GM23338 (cell line): ENCODE measurements around the gene ZNF628. TPM values are rescaled to one million over a fixed set of nuclear protein-coding genes. Genes with fewer than 3 reads are reported as not detected.

Source experiments
- ATAC-seq: fragments of 200-7000 bp; cut with Tn5 transposase; 3 replicates; pipeline ENCODE4 v1.9.1; 2020
- DNase-seq: peaks from one replicate; pipeline ENCODE4 v3.0.0-alpha.2; 2015; ENCODE audit warnings: low spot score
- H2AFZ ChIP-seq: fragments of 200-600 bp; sonication (generic); 2 replicates; pipeline ENCODE4 v1.8.0; 2016; ENCODE audit warnings: antibody characterized with exemption, mild to moderate bottlenecking, moderate library complexity
- H3F3A ChIP-seq: fragments of 200-600 bp; sonication (generic); replicated peaks from 2 replicates; pipeline ENCODE4 v1.8.0; 2017; ENCODE audit warnings: antibody characterized with exemption, mixed run types, low read depth
- H3K27ac ChIP-seq: fragments of 200-600 bp; sonication (generic); 2 replicates; pipeline ENCODE4 v1.6.1; 2016; ENCODE audit warnings: low read depth
- H3K27me3 ChIP-seq: fragments of 200-600 bp; sonication (generic); 2 replicates; pipeline ENCODE4 v1.8.0; 2016; ENCODE audit warnings: mild to moderate bottlenecking, mixed run types, moderate library complexity; ENCODE audit not compliant: insufficient read depth
- H3K36me3 ChIP-seq: fragments of 200-600 bp; sonication (generic); 2 replicates; pipeline ENCODE4 v1.8.0; 2016; ENCODE audit warnings: mild to moderate bottlenecking; ENCODE audit not compliant: insufficient read depth
- H3K4me1 ChIP-seq: fragments of 200-600 bp; sonication (generic); 2 replicates; pipeline ENCODE4 v1.8.0; 2016; ENCODE audit warnings: mild to moderate bottlenecking, moderate library complexity; ENCODE audit not compliant: insufficient read depth
- H3K4me2 ChIP-seq: fragments of 200-600 bp; sonication (generic); 2 replicates; pipeline ENCODE4 v1.7.1; 2017; ENCODE audit warnings: mixed run types
- H3K4me3 ChIP-seq: fragments of 200-600 bp; sonication (generic); 2 replicates; pipeline ENCODE4 v1.6.1; 2016; ENCODE audit warnings: mixed run types
- H3K79me2 ChIP-seq: fragments of 200-600 bp; sonication (generic); replicated peaks from 2 replicates; pipeline ENCODE4 v1.8.0; 2017; ENCODE audit warnings: mild to moderate bottlenecking; ENCODE audit not compliant: insufficient read depth
- H3K9me2 ChIP-seq: fragments of 200-600 bp; sonication (generic); 2 replicates; pipeline ENCODE4 v1.8.0; 2017; ENCODE audit not compliant: insufficient read depth
- H4K20me1 ChIP-seq: fragments of 200-600 bp; sonication (generic); replicated peaks from 2 replicates; pipeline ENCODE4 v1.8.0; 2017; ENCODE audit warnings: mild to moderate bottlenecking; ENCODE audit not compliant: insufficient read depth
- H3K27ac Mint-ChIP-seq: 2 replicates; pipeline ENCODE4 v1.8.0; 2020; ENCODE audit warnings: inconsistent platforms, mild to moderate bottlenecking, moderate library complexity, mixed read lengths
- H3K27me3 Mint-ChIP-seq: 3 replicates; pipeline ENCODE4 v1.8.0; 2022; ENCODE audit warnings: low read depth, mild to moderate bottlenecking, moderate library complexity, mixed read lengths, inconsistent platforms; ENCODE audit not compliant: insufficient read depth, poor library complexity
- H3K36me3 Mint-ChIP-seq: 3 replicates; pipeline ENCODE4 v1.8.0; 2021; ENCODE audit warnings: low read depth, mild to moderate bottlenecking, inconsistent platforms, moderate library complexity, mixed read lengths
- H3K4me1 Mint-ChIP-seq: 3 replicates; pipeline ENCODE4 v1.8.0; 2020; ENCODE audit warnings: mild to moderate bottlenecking, inconsistent platforms, mixed read lengths
- H3K4me3 Mint-ChIP-seq: 3 replicates; pipeline ENCODE4 v1.8.0; 2021; ENCODE audit warnings: moderate library complexity, mild to moderate bottlenecking, inconsistent platforms, mixed read lengths
- H3K9me3 Mint-ChIP-seq: 3 replicates; pipeline ENCODE4 v1.8.0; 2020; ENCODE audit warnings: moderate library complexity, mild to moderate bottlenecking, inconsistent platforms, mixed read lengths
- CREB1 ChIP-seq: fragments of 250-450 bp; sonication (Bioruptor Pico); IDR thresholded peaks from 2 replicates; pipeline ENCODE4 v1.5.0; 2020; ENCODE audit warnings: low read depth, mild to moderate bottlenecking, moderate library complexity
- ETS1 ChIP-seq: IDR thresholded peaks from 2 replicates; pipeline ENCODE4 v1.6.1; 2016; ENCODE audit warnings: antibody characterized with exemption
- EZH2 ChIP-seq: fragments of 200-600 bp; sonication (generic); IDR thresholded peaks from one replicate; pipeline ENCODE4 v1.8.0; 2017; ENCODE audit warnings: antibody characterized with exemption, mild to moderate bottlenecking, low read depth; ENCODE audit not compliant: unreplicated experiment
- EZH2phosphoT487 ChIP-seq: fragments of 200-600 bp; sonication (generic); IDR thresholded peaks from one replicate; pipeline ENCODE4 v1.8.1; 2018; ENCODE audit warnings: antibody characterized with exemption; ENCODE audit not compliant: unreplicated experiment
- JUNB ChIP-seq: IDR thresholded peaks from one replicate; pipeline ENCODE4 v1.6.1; 2016; ENCODE audit warnings: antibody characterized with exemption; ENCODE audit not compliant: unreplicated experiment
- POLR2AphosphoS5 ChIP-seq: IDR thresholded peaks from 2 replicates; pipeline ENCODE4 v1.6.1; 2016; ENCODE audit warnings: antibody characterized with exemption, low read depth
- STAT1 ChIP-seq: IDR thresholded peaks from one replicate; pipeline ENCODE4 v1.6.1; 2016; ENCODE audit warnings: antibody characterized with exemption; ENCODE audit not compliant: unreplicated experiment
- ZNF114 ChIP-seq: fragments of 250-450 bp; sonication (Bioruptor Pico); IDR thresholded peaks from 2 replicates; pipeline ENCODE4 v1.5.0; 2020; ENCODE audit warnings: mild to moderate bottlenecking, moderate library complexity
- polyA plus RNA-seq: library from polyadenylated mRNA; unstranded; fragments of >200 nt; fragmentation: Nextera tagmentation; extraction: Ambion mirVana; gene quantifications from 2 replicates; pipeline ENCODE4 v1.2.1, GENCODE V29; 2016
- total RNA-seq: library from RNA; depleted of rRNA; stranded (reverse); fragments of >200 nt; shearing (Covaris generic); gene quantifications from 2 replicates; pipeline ENCODE4 v1.2.3, GENCODE V29; 2014
- TF ChIP-seq, protein P1 (sequence below): IDR thresholded peaks from one replicate; pipeline ENCODE4 v1.6.1; 2018; ENCODE audit warnings: antibody characterized with exemption; ENCODE audit not compliant: unreplicated experiment

The ZNF628 gene
- total and polyA plus RNA-seq, 2 experiments from 2014 or later = 4.9 to 10.7 TPM

- H3K4me1 ChIP-seq = peaks cover 22% of the 10 kb centered on the region; the same call in 1 of the 2 replicates
- Mint-ChIP-seq H3K4me1 (peaks cover 27% of the 10 kb centered on the region), H3K27ac (peak overlapping the region; percentile 97), H3K36me3 (no peaks in the 10 kb centered on the region; the same call in 2 of the 3 replicates), H3K9me3 (no peaks in the 10 kb centered on the region; the same call in 2 of the 3 replicates), H3K4me3 (peak overlapping the region; percentile 91), H3K27me3 (peaks cover 14% of the 10 kb centered on the region)
- no peak for TF ChIP-seq CREB1 (CRISPR knock-in tag)
- TF ChIP-seq EZH2 = no peak
- no peak for TF ChIP-seq JUNB
- TF ChIP-seq STAT1 = no peak
- TF ChIP-seq, protein P1, sequence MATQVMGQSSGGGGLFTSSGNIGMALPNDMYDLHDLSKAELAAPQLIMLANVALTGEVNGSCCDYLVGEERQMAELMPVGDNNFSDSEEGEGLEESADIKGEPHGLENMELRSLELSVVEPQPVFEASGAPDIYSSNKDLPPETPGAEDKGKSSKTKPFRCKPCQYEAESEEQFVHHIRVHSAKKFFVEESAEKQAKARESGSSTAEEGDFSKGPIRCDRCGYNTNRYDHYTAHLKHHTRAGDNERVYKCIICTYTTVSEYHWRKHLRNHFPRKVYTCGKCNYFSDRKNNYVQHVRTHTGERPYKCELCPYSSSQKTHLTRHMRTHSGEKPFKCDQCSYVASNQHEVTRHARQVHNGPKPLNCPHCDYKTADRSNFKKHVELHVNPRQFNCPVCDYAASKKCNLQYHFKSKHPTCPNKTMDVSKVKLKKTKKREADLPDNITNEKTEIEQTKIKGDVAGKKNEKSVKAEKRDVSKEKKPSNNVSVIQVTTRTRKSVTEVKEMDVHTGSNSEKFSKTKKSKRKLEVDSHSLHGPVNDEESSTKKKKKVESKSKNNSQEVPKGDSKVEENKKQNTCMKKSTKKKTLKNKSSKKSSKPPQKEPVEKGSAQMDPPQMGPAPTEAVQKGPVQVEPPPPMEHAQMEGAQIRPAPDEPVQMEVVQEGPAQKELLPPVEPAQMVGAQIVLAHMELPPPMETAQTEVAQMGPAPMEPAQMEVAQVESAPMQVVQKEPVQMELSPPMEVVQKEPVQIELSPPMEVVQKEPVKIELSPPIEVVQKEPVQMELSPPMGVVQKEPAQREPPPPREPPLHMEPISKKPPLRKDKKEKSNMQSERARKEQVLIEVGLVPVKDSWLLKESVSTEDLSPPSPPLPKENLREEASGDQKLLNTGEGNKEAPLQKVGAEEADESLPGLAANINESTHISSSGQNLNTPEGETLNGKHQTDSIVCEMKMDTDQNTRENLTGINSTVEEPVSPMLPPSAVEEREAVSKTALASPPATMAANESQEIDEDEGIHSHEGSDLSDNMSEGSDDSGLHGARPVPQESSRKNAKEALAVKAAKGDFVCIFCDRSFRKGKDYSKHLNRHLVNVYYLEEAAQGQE = no peak
- no peak for TF ChIP-seq ZNF114 (CRISPR knock-in tag)
- TF ChIP-seq EZH2phosphoT487 = no peak
- TF ChIP-seq ETS1 = no peak
- TF ChIP-seq POLR2AphosphoS5 = no peak
- H3K27ac ChIP-seq = peak overlapping the region; percentile 74; the same call in 1 of the 2 replicates
- peak overlapping the region; percentile 95 for H3K4me2 ChIP-seq
- ATAC-seq (no peak), DNase-seq (no peak)
- H4K20me1 ChIP-seq = no peaks in the 10 kb centered on the region
- H2AFZ ChIP-seq = no peak overlapping the region
- peaks cover 17% of the 10 kb centered on the region for H3F3A ChIP-seq
- no peaks in the 10 kb centered on the region for H3K27me3 ChIP-seq
- H3K9me2 ChIP-seq = no peaks in the 10 kb centered on the region
- no peaks in the 10 kb centered on the region for H3K36me3 ChIP-seq
- H3K79me2 ChIP-seq = no peaks in the 10 kb centered on the region
- peak overlapping the region; percentile 80 for H3K4me3 ChIP-seq
These were observed 9.1 kb downstream of the ZNF628 start for GRCh38 chr19:55485439-55486011.
